C1 segment of cervical spinal cord (tissue), 14 donors: ENCODE measurements around the gene DEAF1.

Source experiments
- DNase-seq, 14 donors: peaks; one replicate each; lab custom pipeline; 2025; lab: John Stamatoyannopoulos, UW

Gene DEAF1

GRCh38 chr11:721741-722345 lies 26.8 kb upstream of the DEAF1 start:
- no peak for DNase-seq

- DNase-seq: no peak
Measured at GRCh38 chr11:721247-721740, 26.3 kb upstream of the DEAF1 start.

DNA sequence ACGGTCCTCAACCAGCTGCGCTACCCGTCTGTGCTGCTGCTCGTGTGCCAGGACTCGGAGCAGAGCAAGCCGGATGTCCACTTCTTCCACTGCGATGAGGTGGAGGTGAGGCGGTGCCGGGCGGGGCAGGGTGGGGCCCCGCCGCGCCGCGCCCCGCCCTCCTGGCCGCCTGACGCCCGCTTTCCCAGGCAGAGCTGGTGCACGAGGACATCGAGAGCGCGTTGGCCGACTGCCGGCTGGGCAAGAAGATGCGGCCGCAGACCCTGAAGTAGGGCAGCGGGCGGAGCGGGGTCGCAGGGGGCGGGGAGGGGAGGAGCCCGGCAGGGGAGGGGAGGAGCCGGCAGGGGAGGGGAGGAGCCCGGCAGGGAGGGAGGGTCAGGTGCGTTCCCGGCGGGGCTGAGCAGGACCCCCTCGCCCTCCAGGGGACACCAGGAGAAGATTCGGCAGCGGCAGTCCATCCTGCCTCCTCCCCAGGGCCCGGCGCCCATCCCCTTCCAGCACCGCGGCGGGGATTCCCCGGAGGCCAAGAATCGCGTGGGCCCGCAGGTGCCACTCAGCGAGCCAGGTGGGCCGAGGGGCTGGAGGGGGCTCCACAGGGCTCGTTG lies 25.7 kb upstream of the DEAF1 start:
- peak in 2 of 14 donors; percentile 30 to 41 for DNase-seq

- no peak for DNase-seq
Measured at GRCh38 chr11:720017-720641, 25.1 kb upstream of the DEAF1 start.

DNA sequence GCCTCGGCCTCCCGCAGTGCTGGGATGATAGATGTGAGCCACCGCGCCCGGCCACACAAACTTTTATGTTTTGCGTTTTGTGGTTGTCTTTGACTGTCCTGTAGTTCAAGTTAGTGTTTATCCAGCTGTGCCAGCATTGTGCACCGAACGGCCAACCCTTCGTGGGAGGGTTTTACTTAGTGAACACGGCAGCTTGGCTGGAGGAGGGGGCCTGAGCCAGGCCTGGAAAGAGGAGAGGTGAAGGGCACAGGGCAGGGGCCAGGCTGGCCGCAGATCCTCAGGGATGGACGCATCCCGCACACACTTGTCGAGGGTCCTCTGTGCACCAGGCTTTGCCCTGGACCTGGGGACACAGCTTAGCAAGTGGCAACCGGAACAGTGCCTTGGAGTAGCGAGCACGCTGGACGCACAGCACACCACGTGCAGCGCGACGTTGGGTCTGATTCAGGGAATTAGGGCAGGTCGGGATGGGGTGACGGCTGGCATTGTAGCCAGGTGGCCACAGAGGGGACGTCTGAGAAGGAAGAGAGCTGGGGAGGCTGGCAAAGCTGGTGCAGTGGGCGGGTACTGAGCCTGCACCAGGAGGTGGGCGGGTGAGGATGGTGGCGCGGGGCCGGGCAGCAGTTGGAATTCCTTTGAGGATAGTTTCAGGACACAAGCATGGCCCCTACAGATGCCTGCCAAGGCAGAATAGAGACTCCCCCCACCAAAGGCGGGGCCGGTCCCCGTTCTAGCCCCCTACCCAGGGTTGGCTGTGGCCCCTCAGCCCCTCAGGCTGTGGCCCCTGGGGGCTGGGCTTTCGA lies 24.4 kb upstream of the DEAF1 start:
- no peak for DNase-seq

DNA sequence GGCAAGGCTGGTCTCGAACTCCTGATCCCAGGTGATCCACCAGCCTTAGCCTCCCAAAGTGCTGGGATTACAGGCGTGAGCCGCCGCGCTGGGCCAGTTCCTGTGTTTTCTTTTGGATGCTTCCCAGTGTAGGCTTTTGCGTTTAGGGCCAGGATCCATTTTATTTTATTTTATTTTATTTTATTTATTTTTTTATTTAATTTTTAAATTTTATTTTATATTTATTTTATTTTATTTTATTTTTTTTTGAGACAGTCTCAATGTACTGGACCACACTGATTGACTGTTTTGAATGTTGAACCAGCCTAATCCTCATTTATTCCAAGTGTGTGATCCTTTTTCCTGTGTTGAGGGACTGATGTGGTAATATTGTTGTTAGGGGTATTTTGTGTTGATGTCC lies 19.4 kb upstream of the DEAF1 start:
- no peak for DNase-seq

- DNase-seq: no peak
Measured at GRCh38 chr11:709109-709997, 14.3 kb upstream of the DEAF1 start.

- DNase-seq: no peak
Measured at GRCh38 chr11:708511-708910, 13.5 kb upstream of the DEAF1 start.

DNA sequence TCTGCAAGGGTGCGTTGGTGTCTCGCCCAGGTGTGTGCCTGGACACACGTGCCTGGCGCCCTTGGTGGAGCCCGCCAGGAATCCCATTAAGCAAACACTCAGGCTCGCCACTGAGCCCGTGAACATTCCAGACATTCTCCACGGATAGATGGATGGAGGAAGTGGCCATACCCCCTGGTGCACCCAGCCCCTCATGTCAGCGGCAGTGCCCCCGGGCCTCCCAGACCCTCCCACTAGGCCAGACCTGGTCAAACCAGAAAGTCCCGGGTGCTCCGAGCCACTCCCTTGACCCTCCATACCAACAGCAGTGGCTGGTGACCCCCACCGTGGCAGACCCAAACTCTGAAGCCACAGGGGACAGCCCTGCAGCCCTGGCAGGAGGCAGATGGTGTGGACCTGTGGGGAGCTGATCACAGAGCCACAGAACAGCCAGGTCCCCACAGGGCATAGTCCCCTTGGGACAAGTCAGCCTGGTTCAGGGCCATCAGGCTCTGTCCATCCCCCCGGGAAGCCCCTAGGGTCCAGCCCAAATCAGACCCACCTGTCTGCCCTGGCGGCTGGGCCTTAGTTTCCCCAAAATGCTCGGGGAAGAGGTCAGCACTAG lies 12.9 kb upstream of the DEAF1 start:
- DNase-seq: no peak

DNA sequence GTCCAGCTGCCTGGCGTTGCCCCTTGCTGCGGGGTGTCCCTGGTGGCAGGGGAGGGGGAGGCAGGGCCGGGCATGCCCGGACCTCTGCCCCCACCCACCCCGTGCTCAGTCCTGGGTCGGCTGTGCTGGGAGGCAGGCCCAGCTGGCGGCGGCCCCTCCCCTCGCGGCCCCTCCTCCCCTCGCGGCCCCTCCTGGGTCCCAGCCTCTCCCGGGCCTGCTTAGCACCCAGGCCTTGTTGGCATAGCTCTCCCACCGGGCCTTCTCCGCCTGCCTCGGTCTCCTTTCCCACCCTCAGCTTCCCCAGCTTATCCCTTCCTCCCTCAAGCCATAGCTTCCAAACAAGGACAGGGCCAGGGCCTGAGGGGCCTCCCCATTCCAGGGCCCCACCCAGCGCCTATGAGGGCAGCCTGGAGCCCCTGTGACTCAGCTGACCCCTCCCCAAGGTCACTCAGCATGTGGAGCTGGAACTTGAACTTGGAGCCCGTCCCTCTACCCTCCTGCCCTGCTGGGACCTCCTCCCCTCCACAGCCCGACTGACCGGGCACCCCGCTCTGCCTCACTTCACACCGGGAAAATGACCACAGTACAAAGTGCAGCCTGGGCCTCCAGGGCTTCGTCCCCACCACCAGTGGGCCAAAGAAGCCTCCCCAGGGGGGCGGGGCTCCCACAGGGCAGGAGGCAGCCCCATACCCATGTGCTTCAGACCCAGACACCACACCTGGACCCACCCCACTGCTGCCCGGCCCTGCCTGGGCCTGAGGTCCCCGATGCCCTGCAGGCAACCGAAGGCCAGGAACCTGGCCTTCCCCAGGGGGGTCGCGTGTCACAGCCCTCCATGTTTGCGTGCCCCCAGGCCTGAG lies 12.2 kb upstream of the DEAF1 start:
- DNase-seq: peak in 2 of 14 donors; percentile 43 to 73

DNA sequence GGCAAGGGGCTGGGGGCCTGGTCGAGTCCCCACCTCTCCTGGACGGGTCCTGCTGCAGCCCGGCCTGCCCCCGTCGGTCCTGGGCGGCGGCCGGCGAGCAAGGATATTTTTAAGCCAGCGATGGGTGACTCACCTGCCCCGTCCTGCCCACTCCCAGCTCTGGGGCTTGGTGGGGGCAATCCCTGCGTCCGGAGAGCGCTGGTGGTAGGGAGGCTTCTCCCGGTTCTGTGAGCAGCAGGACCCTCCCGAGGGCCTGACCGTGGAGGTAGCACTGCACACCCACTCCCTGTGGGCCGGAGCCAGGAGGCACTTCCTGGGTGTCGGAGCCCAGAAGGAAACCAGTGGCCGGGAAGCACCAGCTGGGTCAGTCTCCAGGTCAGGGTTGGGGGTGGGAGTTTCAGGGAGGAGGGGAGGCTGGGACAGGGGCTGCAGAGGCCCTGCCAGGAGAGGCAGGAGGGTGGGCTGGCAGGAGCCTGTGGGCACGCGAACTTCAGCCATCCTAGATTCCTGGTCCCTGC lies 11.5 kb upstream of the DEAF1 start:
- DNase-seq: peak in 1 of 14 donors; percentile 73

- DNase-seq: no peak
Measured at GRCh38 chr11:705646-706438, 10.8 kb upstream of the DEAF1 start, which contains the start of gene EPS8L2. TSS of gene EPS8L2 (plus strand) at chr11:706231. CDS start at chr11:709408, 3,177 bp downstream.

- no peak for DNase-seq
Measured at GRCh38 chr11:704781-705645, 10.0 kb upstream of the DEAF1 start.

GRCh38 chr11:704228-704674 lies 9.2 kb upstream of the DEAF1 start:
- no peak for DNase-seq

GRCh38 chr11:703506-703905 lies 8.5 kb upstream of the DEAF1 start:
- no peak for DNase-seq

GRCh38 chr11:702462-703461 lies 7.7 kb upstream of the DEAF1 start:
- peak in 5 of 14 donors; percentile 35 to 59 (median 47) for DNase-seq
